GM20000 (cell line): Measurements from ENCODE around the gene MTREX.

Experiments used
- DNase-seq: peaks from one replicate; pipeline ENCODE4 v3.0.0; 2012; ENCODE audit warnings: low spot score
- TF ChIP-seq, protein P1 (sequence below): IDR thresholded peaks from 2 replicates; pipeline ENCODE4 v1.5.1; 2012; ENCODE audit warnings: mild to moderate bottlenecking, control low read depth; ENCODE audit errors: extremely low read depth, missing control alignments

The MTREX gene

DNA sequence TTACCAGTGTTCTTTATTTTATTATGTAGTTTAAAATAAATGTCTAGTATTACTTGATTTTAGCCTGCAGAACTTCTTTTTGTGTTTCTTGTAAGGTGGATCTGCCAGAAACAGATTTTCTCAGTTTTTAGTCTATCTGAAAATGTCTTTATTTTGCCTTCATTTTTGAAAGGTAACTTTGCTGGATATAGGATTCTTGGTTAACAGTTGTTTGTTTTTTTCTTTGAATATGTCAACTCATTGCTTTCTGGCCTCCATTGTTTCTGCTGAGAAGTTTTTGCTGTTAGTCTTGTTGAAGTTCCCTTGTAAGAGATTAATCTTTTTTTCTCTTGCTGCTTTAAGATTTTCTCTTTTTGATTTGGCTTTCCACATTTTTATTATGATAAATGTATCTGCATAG lies 75.5 kb downstream of the MTREX start:
- no peak for DNase-seq
- TF ChIP-seq, protein P1, sequence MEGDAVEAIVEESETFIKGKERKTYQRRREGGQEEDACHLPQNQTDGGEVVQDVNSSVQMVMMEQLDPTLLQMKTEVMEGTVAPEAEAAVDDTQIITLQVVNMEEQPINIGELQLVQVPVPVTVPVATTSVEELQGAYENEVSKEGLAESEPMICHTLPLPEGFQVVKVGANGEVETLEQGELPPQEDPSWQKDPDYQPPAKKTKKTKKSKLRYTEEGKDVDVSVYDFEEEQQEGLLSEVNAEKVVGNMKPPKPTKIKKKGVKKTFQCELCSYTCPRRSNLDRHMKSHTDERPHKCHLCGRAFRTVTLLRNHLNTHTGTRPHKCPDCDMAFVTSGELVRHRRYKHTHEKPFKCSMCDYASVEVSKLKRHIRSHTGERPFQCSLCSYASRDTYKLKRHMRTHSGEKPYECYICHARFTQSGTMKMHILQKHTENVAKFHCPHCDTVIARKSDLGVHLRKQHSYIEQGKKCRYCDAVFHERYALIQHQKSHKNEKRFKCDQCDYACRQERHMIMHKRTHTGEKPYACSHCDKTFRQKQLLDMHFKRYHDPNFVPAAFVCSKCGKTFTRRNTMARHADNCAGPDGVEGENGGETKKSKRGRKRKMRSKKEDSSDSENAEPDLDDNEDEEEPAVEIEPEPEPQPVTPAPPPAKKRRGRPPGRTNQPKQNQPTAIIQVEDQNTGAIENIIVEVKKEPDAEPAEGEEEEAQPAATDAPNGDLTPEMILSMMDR, result no peak

GRCh38 chr5:55384072-55384471 lies 76.3 kb downstream of the MTREX start:
- no peak for DNase-seq
- TF ChIP-seq, protein P1, result no peak

DNA sequence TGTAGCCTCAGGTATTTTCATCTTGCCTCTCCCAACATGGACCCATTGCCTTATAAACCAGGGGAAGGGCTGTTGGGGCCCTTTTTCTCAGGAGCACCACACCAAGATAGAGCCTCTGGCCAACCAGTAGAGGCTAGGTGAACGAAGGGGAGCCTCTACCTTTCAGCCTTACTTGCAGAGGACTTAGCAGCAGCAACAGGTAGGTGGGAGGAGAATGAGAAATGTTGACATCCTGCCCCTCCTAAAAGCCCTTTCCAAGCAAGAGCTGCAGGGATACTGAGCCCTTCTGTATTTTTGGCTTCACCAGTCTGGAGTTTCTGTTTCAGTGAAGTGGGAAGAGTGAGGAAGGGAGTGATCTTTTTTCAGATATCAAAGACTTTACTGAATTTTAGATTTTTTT lies 77.4 kb downstream of the MTREX start:
- TF ChIP-seq, protein P1, result no peak
- no peak for DNase-seq

GRCh38 chr5:55385846-55386245 lies 78.1 kb downstream of the MTREX start:
- DNase-seq, result no peak
- TF ChIP-seq, protein P1, result no peak

- no peak for DNase-seq
- TF ChIP-seq, protein P1, result no peak
These were observed 78.6 kb downstream of the MTREX start for GRCh38 chr5:55386356-55386755.

DNA sequence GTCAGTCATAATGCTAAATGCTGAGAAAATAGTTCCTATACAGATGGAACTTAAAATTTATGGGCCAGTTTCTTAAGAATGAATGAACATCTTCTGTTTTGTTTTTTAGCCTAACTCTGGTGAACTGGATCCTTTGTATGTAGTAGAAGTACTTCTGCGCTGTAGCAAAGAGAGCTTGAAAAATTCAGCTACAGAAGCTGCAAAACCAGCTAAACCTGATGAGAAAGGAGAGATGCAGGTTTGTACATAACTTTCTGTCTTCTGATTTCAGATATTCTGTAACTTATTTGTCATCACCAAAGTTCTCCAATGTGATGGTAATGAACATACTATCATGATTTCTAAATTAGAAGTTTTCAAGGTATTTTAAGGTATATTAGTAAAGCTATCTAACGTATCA lies 80.1 kb downstream of the MTREX start:
- TF ChIP-seq, protein P1, result no peak
- no peak for DNase-seq

GRCh38 chr5:55391707-55392106 lies 83.9 kb downstream of the MTREX start:
- TF ChIP-seq, protein P1, result no peak
- no peak for DNase-seq

DNA sequence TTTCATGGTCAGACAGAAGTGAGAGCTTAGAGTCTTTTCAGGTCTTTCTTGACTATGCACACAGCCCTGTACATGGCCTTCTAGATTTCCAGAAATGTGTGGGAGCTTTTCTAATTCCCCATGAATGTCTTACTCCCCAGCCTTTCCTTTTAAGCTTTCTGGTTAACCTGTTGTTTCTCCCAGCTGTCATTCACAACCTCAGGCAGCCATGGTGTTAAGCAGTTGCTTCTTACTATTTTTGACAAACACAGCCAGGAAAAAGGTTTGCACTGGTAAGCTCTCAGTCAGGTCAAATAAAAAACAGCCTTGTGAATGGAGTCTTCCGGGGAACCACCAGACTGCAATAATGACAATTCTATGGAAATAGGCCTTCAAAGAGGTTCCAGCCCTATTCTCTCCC lies 84.9 kb downstream of the MTREX start:
- TF ChIP-seq, protein P1, result no peak

More for the DNA sequence above, 84.9 kb downstream of the MTREX start:
- no peak for DNase-seq
